ENCODE measurements around the gene TATDN3. TPM values are rescaled to one million over a fixed set of nuclear protein-coding genes. Genes with fewer than 3 reads are reported as not detected.

The TATDN3 gene
- total RNA-seq, 1 experiment from 2014 or later: 12.4 TPM

- H3K4me1 Mint-ChIP-seq (ENCODE audit: low read depth, unreplicated experiment): no peaks in the 10 kb centered on the region
- peaks cover 42% of the 10 kb centered on the region for H3K9me3 Mint-ChIP-seq (ENCODE audit: unreplicated experiment)
- H3K4me1 ChIP-seq: no peaks in the 10 kb centered on the region
- DNase-seq: no peak
- BruUV-seq (replicated peaks): no TSS peak
- no peak overlapping the region for H3K27ac Mint-ChIP-seq (ENCODE audit: unreplicated experiment)
- ChIA-PET POLR2A (interaction anchor here (0.5 kb wide), 1 partner anchor 28 kb away, joined by 6 read pairs; no protein-coding TSS in a partner anchor), CTCF (interaction anchor here (0.9 to 1.0 kb wide), 2 partner anchors 20 to 88 kb away, joined by 4 to 7 read pairs; partner anchors contain the start of gene FLVCR1)
- H3K9me3 ChIP-seq: peaks cover 21% of the 10 kb centered on the region
- no peak for TF ChIP-seq CTCF (IDR thresholded peaks at IDR 0.05; ENCODE audit: insufficient read depth in 1 of 2, low read depth in 1 of 2, low read length in 1 of 2, severe bottlenecking in 1 of 2, unreplicated experiment in 1 of 2)
- intact Hi-C loops (cut with micrococcal nuclease; ENCODE audit: unreplicated experiment): no loop called here
- H3K27me3 ChIP-seq (replicated peaks; ENCODE audit: control insufficient read depth, insufficient read depth, low read length): no peaks in the 10 kb centered on the region
- H3K36me3 ChIP-seq (ENCODE audit: control insufficient read depth, insufficient read depth, low read length): no peaks in the 10 kb centered on the region
- no peak overlapping the region for H3K4me3 Mint-ChIP-seq (ENCODE audit: unreplicated experiment)
- H3K4me3 ChIP-seq (ENCODE audit: low read depth, low read length): no peak overlapping the region
- no peaks in the 10 kb centered on the region for H3K27me3 Mint-ChIP-seq (ENCODE audit: insufficient read depth, unreplicated experiment)
- peaks cover 42% of the 10 kb centered on the region for H3K36me3 Mint-ChIP-seq (ENCODE audit: insufficient read depth, unreplicated experiment)
Observed at GRCh38 chr1:212769459-212770167, 22.1 kb upstream of the TATDN3 start.

GRCh38 chr1:212771341-212771740, 20.4 kb upstream of the TATDN3 start:
- H3K9me3 ChIP-seq: peaks cover 21% of the 10 kb centered on the region
- H3K4me3 ChIP-seq (ENCODE audit: low read depth, low read length): no peak overlapping the region
- Mint-ChIP-seq H3K27me3 (ENCODE audit: insufficient read depth, unreplicated experiment) (no peaks in the 10 kb centered on the region), H3K4me1 (ENCODE audit: low read depth, unreplicated experiment) (no peaks in the 10 kb centered on the region), H3K36me3 (ENCODE audit: insufficient read depth, unreplicated experiment) (peaks cover 30% of the 10 kb centered on the region), H3K4me3 (ENCODE audit: unreplicated experiment) (no peak overlapping the region), H3K9me3 (ENCODE audit: unreplicated experiment) (peaks cover 35% of the 10 kb centered on the region), H3K27ac (ENCODE audit: unreplicated experiment) (no peak overlapping the region)
- no TSS peak for BruUV-seq (replicated peaks)
- CTCF ChIA-PET: no interaction called here
- POLR2A ChIA-PET: no interaction called here
- H3K27me3 ChIP-seq (replicated peaks; ENCODE audit: control insufficient read depth, insufficient read depth, low read length): no peaks in the 10 kb centered on the region
- intact Hi-C loops (cut with micrococcal nuclease; ENCODE audit: unreplicated experiment): no loop called here
- H3K4me1 ChIP-seq: no peaks in the 10 kb centered on the region
- H3K36me3 ChIP-seq (ENCODE audit: control insufficient read depth, insufficient read depth, low read length): no peaks in the 10 kb centered on the region
- no peak for DNase-seq
- no peak for TF ChIP-seq CTCF (IDR thresholded peaks at IDR 0.05; ENCODE audit: insufficient read depth in 1 of 2, low read depth in 1 of 2, low read length in 1 of 2, severe bottlenecking in 1 of 2, unreplicated experiment in 1 of 2)

GRCh38 chr1:212773011-212773410, 18.7 kb upstream of the TATDN3 start:
- POLR2A ChIA-PET: no interaction called here
- H3K4me3 ChIP-seq (ENCODE audit: low read depth, low read length): no peak overlapping the region
- no peaks in the 10 kb centered on the region for H3K36me3 ChIP-seq (ENCODE audit: control insufficient read depth, insufficient read depth, low read length)
- Mint-ChIP-seq H3K4me3 (ENCODE audit: unreplicated experiment) (no peak overlapping the region), H3K4me1 (ENCODE audit: low read depth, unreplicated experiment) (no peaks in the 10 kb centered on the region), H3K27me3 (ENCODE audit: insufficient read depth, unreplicated experiment) (no peaks in the 10 kb centered on the region), H3K27ac (ENCODE audit: unreplicated experiment) (no peak overlapping the region), H3K9me3 (ENCODE audit: unreplicated experiment) (peaks cover 19% of the 10 kb centered on the region), H3K36me3 (ENCODE audit: insufficient read depth, unreplicated experiment) (peaks cover 38% of the 10 kb centered on the region)
- no peak for TF ChIP-seq CTCF (IDR thresholded peaks at IDR 0.05; ENCODE audit: insufficient read depth in 1 of 2, low read depth in 1 of 2, low read length in 1 of 2, severe bottlenecking in 1 of 2, unreplicated experiment in 1 of 2)
- BruUV-seq (replicated peaks): no TSS peak
- H3K9me3 ChIP-seq: peaks cover 11% of the 10 kb centered on the region
- intact Hi-C loops (cut with micrococcal nuclease; ENCODE audit: unreplicated experiment): no loop called here
- DNase-seq: no peak
- CTCF ChIA-PET: no interaction called here
- no peaks in the 10 kb centered on the region for H3K4me1 ChIP-seq
- H3K27me3 ChIP-seq (replicated peaks; ENCODE audit: control insufficient read depth, insufficient read depth, low read length): no peaks in the 10 kb centered on the region
